Measurements from ENCODE around the gene GPR162. TPM values are rescaled to one million over a fixed set of nuclear protein-coding genes. Genes with fewer than 3 reads are reported as not detected.

The GPR162 gene
- total and polyA plus RNA-seq, 2 of the 4 experiments (the other 2 are of a cell fraction) = 2.9 to 6.0 TPM

GRCh38 chr12:6861391-6861790, 39.8 kb downstream of the GPR162 start:
- no peak for TF ChIP-seq ELK1 (IDR thresholded peaks at IDR 0.05; ENCODE audit: borderline replicate concordance, low read depth, low read length)
- no peak for TF ChIP-seq MXI1 (IDR thresholded peaks at IDR 0.05; ENCODE audit: borderline replicate concordance, low read depth, low read length)
- no peak for TF ChIP-seq CEBPB (IDR thresholded peaks at IDR 0.05; ENCODE audit: low read depth, low read length)
- no peak for TF ChIP-seq RAD21 (IDR thresholded peaks at IDR 0.05; ENCODE audit: low read length)
- no peak for TF ChIP-seq RFX5 (IDR thresholded peaks at IDR 0.05; ENCODE audit: low read depth, low read length)
- TF ChIP-seq CHD1 (IDR thresholded peaks at IDR 0.05; ENCODE audit: low read depth, low read length) = no peak
- TF ChIP-seq NFE2L2 (IDR thresholded peaks at IDR 0.05; ENCODE audit: low read depth, low read length) = no peak
- no peak for TF ChIP-seq MAFK (IDR thresholded peaks at IDR 0.05; ENCODE audit: low read depth, low read length)
- TF ChIP-seq POLR2A (IDR thresholded peaks at IDR 0.05; ENCODE audit: low read depth, low read length) = no peak
- TF ChIP-seq CTCF (conservative IDR thresholded peaks at IDR 0.05; ENCODE audit: low read depth, low read length) = no peak
- TF ChIP-seq MAZ (IDR thresholded peaks at IDR 0.05; ENCODE audit: borderline replicate concordance, low read depth, low read length) = no peak
- no peak for TF ChIP-seq SMC3 (IDR thresholded peaks at IDR 0.05; ENCODE audit: low read depth, low read length)
- no peak for TF ChIP-seq RCOR1 (IDR thresholded peaks at IDR 0.05; ENCODE audit: insufficient replicate concordance, low read length)
- dilution Hi-C loops (cut with HindIII; ENCODE audit: low sequenced_read_pairs, unreplicated experiment) = no loop called here

More at GRCh38 chr12:6861391-6861790, 39.8 kb downstream of the GPR162 start:
- H2AFZ ChIP-seq (replicated peaks; ENCODE audit: low read length, poor library complexity) = no peak overlapping the region
- CTCF ChIA-PET = interaction anchor here (0.5 kb wide), 1 partner anchor 30 kb away, joined by 3 read pairs; no protein-coding TSS in a partner anchor
- H3K36me3 ChIP-seq (ENCODE audit: control insufficient read depth, insufficient read depth, low read length) = peaks cover 77% of the 10 kb centered on the region
- no peak overlapping the region for H3K9ac ChIP-seq (ENCODE audit: low read depth, low read length)
- H3K27me3 ChIP-seq (ENCODE audit: control insufficient read depth, insufficient read depth, low read length) = no peaks in the 10 kb centered on the region
- H2BK15ac ChIP-seq (ENCODE audit: low read depth, low read length) = no peak overlapping the region
- H3K14ac ChIP-seq (replicated peaks; ENCODE audit: low read depth, low read length) = no peak overlapping the region
- no peak overlapping the region for H4K8ac ChIP-seq (ENCODE audit: low read depth in 2 of 2, low read length in 2 of 2)
- H3K4me1 ChIP-seq (ENCODE audit: control insufficient read depth, insufficient read depth, low read length) = no peaks in the 10 kb centered on the region
- H2AK5ac ChIP-seq (ENCODE audit: low read depth, low read length) = no peak overlapping the region
- no peak overlapping the region for H2BK120ac ChIP-seq (ENCODE audit: low read depth, low read length)
- POLR2A ChIA-PET (ENCODE audit: unreplicated experiment) = interaction anchor here (0.6 kb wide), 1 partner anchor 472 kb away, joined by 6 read pairs; no protein-coding TSS in a partner anchor
- 98% methylated on average over 6 of the region's 9 CpGs; no CpG with 5 or more reads in 1 of the 2 experiments for WGBS, 2 experiments (ENCODE audit: extremely low coverage in 2 of 2, insufficient read length in 1 of 2)
- H3K9me1 ChIP-seq (ENCODE audit: insufficient read depth, low read length) = 0 out of 2 replicates have a peak, but pooled peaks cover 3% of the 10 kb centered on the region
- H3K79me1 ChIP-seq (ENCODE audit: low read depth in 1 of 2, low read length in 2 of 2) = peaks cover 0 to 14% of the 10 kb centered on the region in 2 experiments; a peak in 3 of 4 replicates
- H3K23ac ChIP-seq (ENCODE audit: low read depth, low read length) = no peak overlapping the region
- H3K56ac ChIP-seq (ENCODE audit: extremely low read depth, insufficient read depth, low read length) = no peak overlapping the region
- H3K4me2 ChIP-seq (ENCODE audit: low read depth, low read length) = no peak overlapping the region
- in situ Hi-C loops (cut with MboI; ENCODE audit: low sequenced_read_pairs) = no loop called here
- intact Hi-C loops (cut with micrococcal nuclease) = no loop called here
- H3K27ac ChIP-seq (ENCODE audit: insufficient read depth, low read length) = no peak overlapping the region
- no peaks in the 10 kb centered on the region for H4K20me1 ChIP-seq (ENCODE audit: insufficient read depth, low read length)
- no peak for DNase-seq
- no peak overlapping the region for H3K4ac ChIP-seq (ENCODE audit: low read depth, low read length)
- H4K5ac ChIP-seq (ENCODE audit: low read depth, low read length) = no peak overlapping the region
- H2AK9ac ChIP-seq (replicated peaks; ENCODE audit: low read depth, low read length, poor library complexity) = no peak overlapping the region
- no peak overlapping the region for H3K18ac ChIP-seq (ENCODE audit: low read depth, low read length)
- H4K91ac ChIP-seq (ENCODE audit: insufficient read depth, low read depth, low read length) = no peak overlapping the region
- H2BK5ac ChIP-seq (ENCODE audit: low read depth, low read length, poor library complexity, severe bottlenecking) = no peak overlapping the region
- no peak overlapping the region for H3K4me3 ChIP-seq (ENCODE audit: insufficient read depth, low read depth, low read length)
- H2BK20ac ChIP-seq (ENCODE audit: low read depth, low read length) = no peak overlapping the region
- BruUV-seq (replicated peaks) = no TSS peak
- no peak for ATAC-seq (ENCODE audit: low read depth)
- no peaks in the 10 kb centered on the region for H3K9me3 ChIP-seq (ENCODE audit: control insufficient read depth, insufficient read depth, low read length)

All from IMR-90 (cell line).